Measurements from ENCODE around the gene TYW1.
"Not testable (repeated sequence)": the region's sequence is repeated elsewhere in the genome, so short reads cannot be mapped to it uniquely, and the experiment has no call there.

TYW1 gene

DNA sequence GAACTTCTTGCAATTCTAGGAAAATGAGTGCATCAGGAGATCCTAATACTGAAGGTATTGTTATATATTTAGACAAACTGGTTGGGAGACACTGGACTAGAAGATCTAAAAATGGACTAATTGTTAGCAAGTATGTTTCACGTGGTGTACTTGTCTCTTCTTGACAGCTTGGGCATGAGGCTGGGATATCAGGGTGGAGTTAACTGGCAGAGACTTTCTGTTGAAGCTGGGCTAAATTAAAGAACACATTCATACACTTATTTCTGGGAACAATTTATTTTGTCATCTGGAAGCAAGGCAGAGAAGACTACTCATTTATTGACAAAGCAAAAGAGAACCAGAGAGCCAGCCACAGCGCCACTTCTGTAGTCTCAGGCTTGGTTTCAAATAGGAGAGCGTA, 25.9 kb downstream of the TYW1 start:
- FAIRE-seq (no peak), DNase-seq (ENCODE audit: insufficient read length, low spot score) (no peak)
- TF ChIP-seq POLR2AphosphoS5 (IDR thresholded peaks at IDR 0.05; ENCODE audit: low read depth, low read length) (no peak), POU2F2 (IDR thresholded peaks at IDR 0.05; ENCODE audit: low read depth, low read length) (no peak), SPI1 (IDR thresholded peaks at IDR 0.05; ENCODE audit: low read depth, low read length) (no peak), TAF1 (IDR thresholded peaks at IDR 0.05; ENCODE audit: low read depth, low read length) (no peak), POLR2A (IDR thresholded peaks at IDR 0.05; ENCODE audit: low read depth, low read length) (no peak), PAX5 (IDR thresholded peaks at IDR 0.05; ENCODE audit: insufficient read depth, low read length, severe bottlenecking) (no peak)

DNA sequence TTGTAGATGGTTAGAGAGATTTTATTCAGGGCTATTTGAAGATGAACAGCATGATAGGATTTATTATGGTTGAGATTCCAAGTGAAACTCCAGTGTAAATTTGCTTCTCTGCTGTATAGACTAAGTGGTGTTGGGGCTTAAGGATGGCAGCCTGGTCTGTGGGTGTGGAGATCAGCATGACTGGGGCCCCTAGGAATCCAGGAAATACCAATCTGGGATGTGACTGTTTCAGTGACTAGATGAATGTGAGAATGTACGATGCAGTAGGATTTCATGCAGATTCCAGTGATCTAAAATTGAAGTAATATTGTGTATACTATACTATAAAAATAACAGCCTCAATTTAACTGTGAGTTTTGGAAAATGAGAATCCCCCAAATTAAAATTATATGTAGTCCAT, 28.8 kb downstream of the TYW1 start:
- DNase-seq (ENCODE audit: insufficient read length, low spot score); FAIRE-seq: not testable (repeated sequence)

DNA sequence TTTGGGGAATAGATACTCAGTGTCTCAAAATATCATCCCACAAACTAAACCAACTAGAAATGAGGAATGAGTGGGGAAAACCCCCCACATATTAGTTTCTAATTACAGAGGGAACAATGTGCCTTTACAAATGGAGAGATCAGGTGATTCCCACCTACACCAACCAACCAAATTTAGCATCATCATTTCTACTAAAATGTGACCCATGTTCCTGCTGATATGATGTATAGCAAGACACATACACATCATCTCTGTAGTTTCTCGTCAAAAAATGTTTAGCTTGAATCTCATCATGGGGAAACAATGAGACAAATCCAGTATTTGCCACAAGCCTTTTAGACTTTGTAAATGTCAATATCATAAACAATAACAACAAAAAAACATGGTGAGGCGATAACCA, 35.1 kb downstream of the TYW1 start:
- FAIRE-seq, result peak; percentile 51
- not testable (repeated sequence) for DNase-seq (ENCODE audit: insufficient read length, low spot score)

DNA sequence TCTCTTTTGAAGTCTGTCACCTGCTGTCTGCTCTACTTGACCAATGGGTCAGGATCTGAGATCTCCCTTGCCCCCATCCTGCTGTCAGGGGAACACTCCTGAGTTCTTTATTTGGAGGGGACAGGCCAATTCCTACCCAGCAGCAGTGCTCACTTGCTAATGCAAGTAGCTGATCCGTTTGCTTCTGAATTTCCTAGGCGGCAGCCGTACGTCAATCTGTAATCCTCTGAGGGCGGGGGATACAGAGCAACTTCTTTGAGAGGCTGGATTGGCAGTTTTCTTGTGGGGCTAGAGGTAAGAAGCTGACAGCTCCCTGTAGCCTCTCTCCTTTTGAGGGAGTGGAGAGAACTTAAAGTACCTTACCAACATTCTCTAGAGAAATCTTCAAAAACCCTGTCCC, 36.6 kb downstream of the TYW1 start:
- no peak for FAIRE-seq
- TF ChIP-seq SPI1 (IDR thresholded peaks at IDR 0.05; ENCODE audit: low read depth, low read length), result no peak
- no peak for TF ChIP-seq TAF1 (IDR thresholded peaks at IDR 0.05; ENCODE audit: low read depth, low read length)
- no peak for TF ChIP-seq POU2F2 (IDR thresholded peaks at IDR 0.05; ENCODE audit: low read depth, low read length)
- no peak for TF ChIP-seq POLR2AphosphoS5 (IDR thresholded peaks at IDR 0.05; ENCODE audit: low read depth, low read length)
- no peak for TF ChIP-seq POLR2A (IDR thresholded peaks at IDR 0.05; ENCODE audit: low read depth, low read length)
- TF ChIP-seq PAX5 (IDR thresholded peaks at IDR 0.05; ENCODE audit: insufficient read depth, low read length, severe bottlenecking), result no peak
- DNase-seq (ENCODE audit: insufficient read length, low spot score), result no peak

DNA sequence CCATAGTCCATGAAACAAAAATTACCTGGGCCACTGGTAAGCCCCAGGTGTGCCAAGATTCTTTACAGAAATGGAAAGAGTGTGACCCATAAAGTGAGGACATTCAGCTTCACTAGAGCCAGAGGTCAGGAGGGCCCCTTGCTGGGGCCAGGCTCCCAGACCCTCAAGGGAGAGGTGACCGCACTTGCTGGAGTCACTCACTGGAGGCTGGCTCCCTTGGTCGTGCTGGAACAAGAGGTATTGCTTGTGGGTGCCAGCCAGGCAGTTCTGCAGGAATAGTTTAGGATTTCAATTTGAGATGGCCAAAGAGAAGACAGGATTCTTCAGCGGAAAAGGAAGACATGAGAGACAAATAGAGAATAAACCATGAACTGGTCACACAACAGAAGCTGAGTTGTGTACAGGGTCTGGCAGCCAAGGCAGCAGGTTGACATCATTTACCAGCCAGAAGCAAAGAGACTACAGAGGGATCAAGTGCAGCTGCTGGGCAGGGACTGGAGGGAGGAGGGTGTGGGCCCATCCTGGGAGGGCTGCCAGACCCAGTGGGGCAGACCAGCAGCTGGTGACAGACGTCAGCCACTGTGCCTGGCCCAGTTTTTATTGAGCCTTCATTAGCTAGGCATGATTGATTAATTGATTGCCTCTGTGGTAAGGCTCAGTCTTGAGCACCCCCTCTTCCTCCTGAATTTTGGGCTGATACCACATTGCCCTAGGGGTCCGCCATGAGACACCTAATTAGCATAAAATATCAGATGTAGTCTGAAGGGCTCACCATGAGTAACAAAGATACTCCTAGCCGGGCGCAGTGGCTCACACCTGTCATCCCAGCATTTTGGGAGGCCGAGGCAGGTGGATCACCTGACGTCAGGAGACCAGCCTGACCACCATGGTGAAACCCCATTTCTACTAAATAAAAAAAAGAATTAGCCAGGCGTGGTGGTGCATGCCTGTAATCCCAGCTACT, 40.1 kb downstream of the TYW1 start:
- DNase-seq (ENCODE audit: insufficient read length, low spot score); FAIRE-seq: not testable (repeated sequence)

DNA sequence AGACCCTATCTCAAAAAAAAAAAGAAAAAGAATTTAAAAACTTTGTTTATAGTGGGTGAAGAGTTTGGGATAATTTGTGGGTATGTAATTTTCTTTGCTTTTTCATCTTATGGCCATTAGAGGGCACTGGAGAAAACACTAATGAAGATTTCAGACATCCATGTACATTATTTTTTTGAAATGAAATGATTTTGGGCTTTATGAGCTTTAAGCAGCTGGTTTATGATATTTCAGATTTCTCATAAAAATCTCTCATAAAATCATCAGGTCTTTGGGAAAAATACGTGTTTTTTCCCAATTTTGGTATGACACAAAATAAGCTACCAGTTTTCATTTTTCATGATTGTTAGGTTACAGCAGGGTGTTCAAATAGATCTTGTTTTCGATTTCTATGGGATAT, 44.2 kb downstream of the TYW1 start:
- DNase-seq (ENCODE audit: insufficient read length, low spot score); FAIRE-seq: not testable (repeated sequence)

DNA sequence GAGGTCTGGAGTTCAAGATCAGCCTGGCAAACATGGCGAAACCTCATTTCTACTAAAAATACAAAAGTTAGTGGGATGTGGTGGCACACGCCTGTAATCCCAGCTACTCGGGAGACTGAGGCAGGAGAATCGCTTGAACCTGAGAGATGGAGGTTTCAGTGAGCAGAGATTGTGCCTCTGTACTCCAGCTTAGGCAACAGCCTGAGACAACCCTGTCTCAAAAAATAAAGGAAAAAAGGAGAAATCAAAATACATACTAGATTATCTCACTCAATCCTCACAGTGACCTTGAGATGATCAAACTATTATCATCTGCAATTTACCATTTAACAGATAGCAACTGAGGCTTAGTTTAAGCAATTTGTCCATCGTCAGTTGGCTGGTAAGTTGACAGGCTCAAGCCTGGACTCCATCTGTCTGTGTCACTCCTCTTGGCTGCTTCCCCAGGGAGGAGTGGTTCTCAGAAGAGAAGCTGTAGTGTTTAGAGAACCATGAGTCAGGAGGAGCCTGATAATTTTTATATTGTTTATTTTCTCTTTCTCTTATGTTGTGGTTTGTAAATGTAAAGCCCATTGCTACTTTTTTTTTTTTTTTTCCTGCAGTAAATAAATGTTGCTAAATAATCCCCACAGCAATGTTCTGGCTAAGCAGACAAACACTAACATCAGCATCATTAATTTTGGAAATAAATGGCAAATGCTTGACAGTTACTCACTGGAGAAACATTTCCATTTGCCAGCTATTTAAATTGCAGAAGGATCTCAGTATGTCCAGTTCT, 46.3 kb downstream of the TYW1 start:
- not testable (repeated sequence) for DNase-seq (ENCODE audit: insufficient read length, low spot score); FAIRE-seq

DNA sequence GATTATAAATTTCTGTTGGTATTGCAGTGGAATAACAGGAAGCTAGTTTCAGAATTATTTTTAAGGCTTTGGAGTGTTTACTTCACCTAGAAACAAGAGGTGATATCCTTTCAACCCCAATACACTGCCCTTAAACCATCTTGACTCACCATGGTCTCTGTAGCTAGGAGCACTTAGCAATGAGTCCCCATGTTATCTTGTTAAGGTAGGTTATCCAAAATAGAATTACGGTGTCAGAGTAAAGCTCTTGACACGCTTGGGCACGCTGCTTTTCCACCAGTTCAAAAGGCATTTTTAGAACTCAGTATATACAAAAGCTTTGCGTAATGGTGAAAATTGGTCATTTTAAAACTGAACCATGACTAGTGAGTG, 46.9 kb downstream of the TYW1 start:
- not testable (repeated sequence) for FAIRE-seq; DNase-seq (ENCODE audit: insufficient read length, low spot score)

DNA sequence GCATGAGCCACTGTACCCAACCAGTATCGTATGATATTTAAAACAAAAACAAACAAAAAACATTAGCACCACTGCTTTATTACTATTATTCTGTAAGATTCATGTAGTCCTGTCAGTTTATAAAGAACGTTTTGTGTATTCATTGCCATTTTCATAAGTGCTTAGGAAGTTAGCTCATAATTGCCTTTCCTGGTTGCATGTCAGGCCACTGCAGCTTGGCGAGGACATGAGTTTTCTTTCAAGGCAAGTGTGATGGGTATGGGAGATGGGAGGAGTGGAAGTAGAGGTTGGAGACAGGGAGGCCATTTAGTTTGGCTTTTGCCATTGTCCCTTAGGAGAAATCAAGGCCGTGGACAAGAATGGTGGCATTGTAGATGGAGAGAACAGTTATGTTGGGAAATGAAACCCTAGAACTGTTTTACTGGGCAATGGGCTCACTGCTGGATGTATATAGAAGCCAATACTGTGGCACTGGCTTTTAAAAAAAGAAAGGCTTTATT, 48.9 kb downstream of the TYW1 start:
- no peak for FAIRE-seq
- TF ChIP-seq TAF1 (IDR thresholded peaks at IDR 0.05; ENCODE audit: low read depth, low read length), result no peak
- no peak for TF ChIP-seq POU2F2 (IDR thresholded peaks at IDR 0.05; ENCODE audit: low read depth, low read length)
- no peak for TF ChIP-seq SPI1 (IDR thresholded peaks at IDR 0.05; ENCODE audit: low read depth, low read length)
- no peak for TF ChIP-seq POLR2AphosphoS5 (IDR thresholded peaks at IDR 0.05; ENCODE audit: low read depth, low read length)
- no peak for DNase-seq (ENCODE audit: insufficient read length, low spot score)

DNA sequence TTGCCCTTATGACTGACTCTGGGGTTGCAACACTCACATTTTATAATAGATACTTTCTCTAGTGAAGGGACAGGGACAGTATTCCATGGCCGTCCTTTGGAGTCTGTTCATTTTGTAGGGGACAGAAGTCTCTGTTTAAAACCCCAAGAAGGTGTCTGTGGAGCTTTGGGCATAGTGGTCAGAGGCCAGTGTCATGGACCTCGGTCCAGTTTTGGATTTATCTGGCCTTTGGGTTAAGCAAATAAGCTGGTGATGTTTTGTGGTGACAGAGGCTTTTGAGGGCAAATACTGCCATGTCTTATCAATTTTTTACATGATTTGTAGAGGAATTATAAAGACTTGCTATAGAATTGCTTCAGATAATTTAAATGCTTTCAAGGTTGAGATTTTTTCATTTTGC, 50.2 kb downstream of the TYW1 start:
- not testable (repeated sequence) for DNase-seq (ENCODE audit: insufficient read length, low spot score); FAIRE-seq

DNA sequence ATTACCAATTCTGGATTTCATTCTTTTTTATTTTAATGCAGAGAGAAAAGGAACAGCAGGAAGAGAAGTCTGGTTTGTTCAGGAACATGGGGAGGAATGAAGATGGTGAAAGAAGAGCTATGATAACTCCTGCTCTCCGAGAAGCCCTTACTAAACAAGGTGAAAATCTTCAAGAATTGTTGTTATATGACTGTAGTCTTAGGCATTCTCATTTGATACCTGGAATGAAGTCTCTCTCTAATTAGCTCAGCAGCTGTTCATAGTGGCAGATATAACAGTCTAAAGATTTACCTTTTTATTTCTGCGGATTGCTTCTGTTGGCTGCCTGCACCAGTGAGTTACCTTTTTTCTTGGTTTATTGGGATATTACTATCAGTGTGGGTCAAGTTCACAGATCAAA, 53.3 kb downstream of the TYW1 start:
- not testable (repeated sequence) for FAIRE-seq; DNase-seq (ENCODE audit: insufficient read length, low spot score)

DNA sequence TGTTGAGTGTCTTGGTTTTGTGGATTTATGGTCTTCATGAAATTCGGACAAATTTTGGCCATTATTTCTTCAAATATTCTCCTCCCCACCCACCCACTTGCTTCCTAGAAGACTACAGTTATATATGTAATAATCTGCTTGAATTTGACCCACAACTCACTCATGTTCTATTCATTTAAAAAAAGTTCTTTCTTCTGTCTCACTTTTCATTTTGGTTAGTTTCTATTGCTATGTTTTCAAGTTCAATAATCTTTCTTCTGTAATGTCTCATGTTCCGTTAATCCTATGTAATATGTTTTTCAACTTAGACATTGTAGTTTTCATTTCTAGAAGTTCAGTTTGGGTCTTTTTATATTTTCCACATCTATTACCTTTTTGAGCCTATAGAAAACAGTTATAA, 55.5 kb downstream of the TYW1 start:
- not testable (repeated sequence) for FAIRE-seq; DNase-seq (ENCODE audit: insufficient read length, low spot score)

Measured in GM12891 (cell line).